GM18907 (cell line): ENCODE data around the gene IQGAP1.
"Not testable (repeated sequence)": the region's sequence is repeated elsewhere in the genome, so short reads cannot be mapped to it uniquely, and the experiment has no call there.

ENCODE experiments used
- ATAC-seq: cut with Tn5 transposase; IDR thresholded peaks from one replicate; pipeline ENCODE4 v1.9.1; 2021; ENCODE audit warnings: mild to moderate bottlenecking, moderate library complexity; ENCODE audit not compliant: unreplicated experiment

The IQGAP1 gene

GRCh38 chr15:90387534-90388461 is at the start of gene IQGAP1:
Gene IQGAP1 (plus strand): TSS chr15:90388242. CDS start chr15:90388342, 100 bp downstream.
- peak; percentile 93 for ATAC-seq

GRCh38 chr15:90338532-90338931 is 49.5 kb upstream of the IQGAP1 start:
- ATAC-seq: no peak

- ATAC-seq: no peak
Measured at GRCh38 chr15:90340345-90340744, 47.7 kb upstream of the IQGAP1 start.

GRCh38 chr15:90343302-90343790 is 44.7 kb upstream of the IQGAP1 start:
- ATAC-seq: no peak

- ATAC-seq: no peak
Measured at GRCh38 chr15:90344662-90345061, 43.4 kb upstream of the IQGAP1 start.

GRCh38 chr15:90345857-90346256 is 42.2 kb upstream of the IQGAP1 start:
- ATAC-seq: no peak

- not testable (repeated sequence) for ATAC-seq
Measured at GRCh38 chr15:90347431-90348065, 40.5 kb upstream of the IQGAP1 start.

GRCh38 chr15:90348456-90348855 is 39.6 kb upstream of the IQGAP1 start:
- ATAC-seq: no peak

GRCh38 chr15:90349072-90349471 is 39.0 kb upstream of the IQGAP1 start:
- no peak for ATAC-seq

- ATAC-seq: no peak
Measured at GRCh38 chr15:90349821-90350220, 38.2 kb upstream of the IQGAP1 start.

GRCh38 chr15:90351479-90352106 is 36.4 kb upstream of the IQGAP1 start:
- peak; percentile 23 for ATAC-seq

- peak; percentile 99 for ATAC-seq
Measured at GRCh38 chr15:90352107-90352893, 35.7 kb upstream of the IQGAP1 start, which contains the start of gene ZNF774. Gene ZNF774 (plus strand): TSS chr15:90352284. CDS start chr15:90354661, 2,377 bp downstream.

- ATAC-seq: no peak
Measured at GRCh38 chr15:90354986-90355385, 33.1 kb upstream of the IQGAP1 start.

- no peak for ATAC-seq
Measured at GRCh38 chr15:90358124-90359033, 29.7 kb upstream of the IQGAP1 start.

- ATAC-seq: no peak
Measured at GRCh38 chr15:90360746-90361145, 27.3 kb upstream of the IQGAP1 start.

- no peak for ATAC-seq
Measured at GRCh38 chr15:90362936-90363212, 25.2 kb upstream of the IQGAP1 start.

- no peak for ATAC-seq
Measured at GRCh38 chr15:90364251-90364650, 23.8 kb upstream of the IQGAP1 start.

GRCh38 chr15:90365414-90366055 is 22.5 kb upstream of the IQGAP1 start:
- ATAC-seq: no peak

GRCh38 chr15:90367576-90367975 is 20.5 kb upstream of the IQGAP1 start:
- no peak for ATAC-seq
